ENCODE data around the gene TNFAIP2. TPM values are rescaled to one million over a fixed set of nuclear protein-coding genes. Genes with fewer than 3 reads are reported as not detected.

TNFAIP2 gene
- total and polyA plus RNA-seq, 9 of the 15 experiments (the other 6 are each of a cell fraction or from before 2014, with no cell fraction given): 22.6 to 68.6 (median 44.6) TPM

DNA sequence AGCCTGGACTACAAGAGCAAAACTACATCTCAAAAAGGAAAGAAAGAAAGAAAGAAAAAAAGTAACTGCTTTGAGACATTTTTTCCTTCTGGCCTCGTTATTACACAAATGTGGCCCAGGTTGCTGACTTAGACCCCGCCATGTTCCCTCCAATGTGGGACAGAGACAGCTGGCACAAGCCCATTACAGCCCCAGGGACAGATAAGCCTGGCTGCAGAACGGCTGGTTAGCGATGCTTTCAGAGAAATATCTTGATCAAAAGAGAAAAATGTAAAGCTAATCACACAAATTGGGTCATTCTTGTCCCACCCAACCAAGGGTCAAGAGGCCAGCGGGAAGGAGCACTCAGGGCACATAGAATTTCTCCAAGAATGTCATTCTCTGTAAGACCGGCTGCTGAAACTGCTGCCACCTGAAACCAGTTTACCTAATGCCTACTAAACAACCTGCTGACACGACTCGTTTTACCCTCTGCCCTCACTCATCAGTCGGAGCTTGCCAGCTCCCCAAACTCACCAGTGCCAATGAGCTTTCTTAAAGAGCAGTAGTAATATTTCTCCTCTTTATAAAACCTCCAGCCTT lies 63.1 kb downstream of the TNFAIP2 start:
- intact Hi-C loops (cut with micrococcal nuclease) (no loop called here), in situ Hi-C loops (cut with MboI) (no loop called here)
- BruUV-seq (replicated peaks): no TSS peak
- ATAC-seq: no peak
- Histone ChIP-seq H3K36me3 (ENCODE audit: control insufficient read depth, insufficient read depth, low read length) (no peaks in the 10 kb centered on the region), H3K27ac (ENCODE audit: extremely low read depth, low read depth, low read length) (no peak overlapping the region), H3K9ac (ENCODE audit: insufficient read depth in 1 of 2, low read depth in 2 of 2, low read length in 2 of 2) (no peak overlapping the region), H3K4me1 (replicated peaks in 1 of 2; ENCODE audit: control insufficient read depth in 2 of 2, insufficient read depth in 2 of 2, low read length in 2 of 2) (peaks cover 0 to 3% of the 10 kb centered on the region in 2 experiments; a peak in 4 of 5 replicates), H3K9me1 (ENCODE audit: control insufficient read depth, insufficient read depth, low read length) (no peaks in the 10 kb centered on the region), H3K4me2 (ENCODE audit: insufficient read depth, low read length) (no peak overlapping the region), H2AFZ (ENCODE audit: low read depth, low read length) (no peak overlapping the region), H3K9me3 (replicated peaks; ENCODE audit: control insufficient read depth, insufficient read depth, low read depth, low read length) (no peaks in the 10 kb centered on the region), H4K20me1 (replicated peaks; ENCODE audit: control insufficient read depth, insufficient read depth, low read length) (no peaks in the 10 kb centered on the region), H3K4me3 (no peak overlapping the region), H3K27me3 (ENCODE audit: control insufficient read depth in 2 of 2, insufficient read depth in 2 of 2, low read length in 2 of 2) (no peaks in the 10 kb centered on the region), H3K79me2 (ENCODE audit: control insufficient read depth, insufficient read depth, low read length) (no peaks in the 10 kb centered on the region)
- FAIRE-seq: no peak
- POLR2A ChIA-PET: interaction anchor here (0.6 to 1.1 kb wide), 4 partner anchors 11 to 75 kb away, joined by 3 to 5 read pairs (median 3); no protein-coding TSS in a partner anchor
- TF ChIP-seq, protein P1, sequence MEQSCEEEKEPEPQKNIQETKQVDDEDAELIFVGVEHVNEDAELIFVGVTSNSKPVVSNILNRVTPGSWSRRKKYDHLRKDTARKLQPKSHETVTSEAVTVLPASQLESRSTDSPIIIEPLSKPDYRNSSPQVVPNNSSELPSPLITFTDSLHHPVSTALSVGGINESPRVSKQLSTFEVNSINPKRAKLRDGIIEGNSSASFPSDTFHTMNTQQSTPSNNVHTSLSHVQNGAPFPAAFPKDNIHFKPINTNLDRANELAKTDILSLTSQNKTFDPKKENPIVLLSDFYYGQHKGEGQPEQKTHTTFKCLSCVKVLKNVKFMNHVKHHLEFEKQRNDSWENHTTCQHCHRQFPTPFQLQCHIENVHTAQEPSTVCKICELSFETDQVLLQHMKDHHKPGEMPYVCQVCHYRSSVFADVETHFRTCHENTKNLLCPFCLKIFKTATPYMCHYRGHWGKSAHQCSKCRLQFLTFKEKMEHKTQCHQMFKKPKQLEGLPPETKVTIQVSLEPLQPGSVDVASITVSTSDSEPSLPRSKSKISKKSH (CRISPR knock-in tag; IDR thresholded peaks at IDR 0.05): no peak
- TF ChIP-seq, protein P2, sequence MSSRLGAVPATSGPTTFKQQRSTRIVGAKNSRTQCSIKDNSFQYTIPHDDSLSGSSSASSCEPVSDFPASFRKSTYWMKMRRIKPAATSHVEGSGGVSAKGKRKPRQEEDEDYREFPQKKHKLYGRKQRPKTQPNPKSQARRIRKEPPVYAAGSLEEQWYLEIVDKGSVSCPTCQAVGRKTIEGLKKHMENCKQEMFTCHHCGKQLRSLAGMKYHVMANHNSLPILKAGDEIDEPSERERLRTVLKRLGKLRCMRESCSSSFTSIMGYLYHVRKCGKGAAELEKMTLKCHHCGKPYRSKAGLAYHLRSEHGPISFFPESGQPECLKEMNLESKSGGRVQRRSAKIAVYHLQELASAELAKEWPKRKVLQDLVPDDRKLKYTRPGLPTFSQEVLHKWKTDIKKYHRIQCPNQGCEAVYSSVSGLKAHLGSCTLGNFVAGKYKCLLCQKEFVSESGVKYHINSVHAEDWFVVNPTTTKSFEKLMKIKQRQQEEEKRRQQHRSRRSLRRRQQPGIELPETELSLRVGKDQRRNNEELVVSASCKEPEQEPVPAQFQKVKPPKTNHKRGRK (tag; IDR thresholded peaks at IDR 0.05): no peak
- no peak for TF ChIP-seq ZNF76 (CRISPR knock-in tag; IDR thresholded peaks at IDR 0.05; ENCODE audit: borderline replicate concordance)
- no peak for TF ChIP-seq HDAC6 (IDR thresholded peaks at IDR 0.05; ENCODE audit: low read depth, low read length)
- TF ChIP-seq MBD2 (IDR thresholded peaks at IDR 0.05; ENCODE audit: borderline replicate concordance, low read depth): no peak
- WGBS (ENCODE audit: insufficient coverage, low coverage, missing lambda C conversion rate): 37% methylated on average over 9 of the region's 9 CpGs
- no peak for DNase-seq (ENCODE audit: extremely low read depth in 1 of 4, low spot score in 3 of 4)
- CTCF ChIA-PET (ENCODE audit: low intra/inter-chr PET ratio): interaction anchor here (1.8 kb wide), 1 partner anchor 81 kb away, joined by 6 read pairs; no protein-coding TSS in a partner anchor

Other genes with a start within 250 kb of the TNFAIP2 start
- gene AMN, start 200.8 kb upstream of the TNFAIP2 start, total RNA-seq (2014; rRNA removed): 0.04 and 0.14 TPM in 2 replicates
- not detected in 2 replicates for gene AMN, start 200.8 kb upstream of the TNFAIP2 start, total RNA-seq (2014; rRNA removed; fragmentation: Illumina TruSeq; extraction: Trizol)
- gene AMN, start 200.8 kb upstream of the TNFAIP2 start, total RNA-seq (2015; rRNA removed; fragmentation: Illumina TruSeq; extraction: Trizol): not detected in 2 replicates
- gene AMN, start 200.8 kb upstream of the TNFAIP2 start, total RNA-seq (2021): 0.04 and 0.09 TPM in 2 replicates
- gene AMN, start 200.8 kb upstream of the TNFAIP2 start, polyA plus RNA-seq (2011; rRNA removed): not detected in 2 replicates
- not detected in 2 replicates for gene AMN, start 200.8 kb upstream of the TNFAIP2 start, polyA plus RNA-seq (2014; fragmentation: Illumina TruSeq; extraction: Trizol)
- not detected for gene AMN, start 200.8 kb upstream of the TNFAIP2 start, polyA plus RNA-seq (2014; fragmentation: Nextera tagmentation; extraction: Ambion mirVana)
- not detected in 2 replicates for gene AMN, start 200.8 kb upstream of the TNFAIP2 start, polyA plus RNA-seq (2014; rRNA removed)
- 12.6 and 15.1 TPM in 2 replicates for gene CDC42BPB, start 65.9 kb upstream of the TNFAIP2 start, total RNA-seq (2014; rRNA removed)
- gene CDC42BPB, start 65.9 kb upstream of the TNFAIP2 start, total RNA-seq (2014; rRNA removed; fragmentation: Illumina TruSeq; extraction: Trizol): 8.8 and 9.0 TPM in 2 replicates
- 8.7 and 9.7 TPM in 2 replicates for gene CDC42BPB, start 65.9 kb upstream of the TNFAIP2 start, total RNA-seq (2015; rRNA removed; fragmentation: Illumina TruSeq; extraction: Trizol)
- 19.6 and 24.3 TPM in 2 replicates for gene CDC42BPB, start 65.9 kb upstream of the TNFAIP2 start, total RNA-seq (2021)
- gene CDC42BPB, start 65.9 kb upstream of the TNFAIP2 start, polyA plus RNA-seq (2011; rRNA removed): 19.5 and 22.9 TPM in 2 replicates
- gene CDC42BPB, start 65.9 kb upstream of the TNFAIP2 start, polyA plus RNA-seq (2014; fragmentation: Illumina TruSeq; extraction: Trizol): 16.5 and 17.0 TPM in 2 replicates
- gene CDC42BPB, start 65.9 kb upstream of the TNFAIP2 start, polyA plus RNA-seq (2014; fragmentation: Nextera tagmentation; extraction: Ambion mirVana): under 1 TPM; 0.07 to 0.25 TPM
- 13.9 and 15.0 TPM in 2 replicates for gene CDC42BPB, start 65.9 kb upstream of the TNFAIP2 start, polyA plus RNA-seq (2014; rRNA removed)
- not detected in 2 replicates for gene LBHD2, start 39.3 kb upstream of the TNFAIP2 start, total RNA-seq (2014; rRNA removed)
- not detected in 2 replicates for gene LBHD2, start 39.3 kb upstream of the TNFAIP2 start, total RNA-seq (2014; rRNA removed; fragmentation: Illumina TruSeq; extraction: Trizol)
- gene LBHD2, start 39.3 kb upstream of the TNFAIP2 start, total RNA-seq (2015; rRNA removed; fragmentation: Illumina TruSeq; extraction: Trizol): not detected in 2 replicates
- gene LBHD2, start 39.3 kb upstream of the TNFAIP2 start, total RNA-seq (2021): not detected in 2 replicates
- gene LBHD2, start 39.3 kb upstream of the TNFAIP2 start, polyA plus RNA-seq (2011; rRNA removed): not detected in 2 replicates
- gene LBHD2, start 39.3 kb upstream of the TNFAIP2 start, polyA plus RNA-seq (2014; fragmentation: Illumina TruSeq; extraction: Trizol): not detected in 2 replicates
- not detected for gene LBHD2, start 39.3 kb upstream of the TNFAIP2 start, polyA plus RNA-seq (2014; fragmentation: Nextera tagmentation; extraction: Ambion mirVana)
- not detected in 2 replicates for gene LBHD2, start 39.3 kb upstream of the TNFAIP2 start, polyA plus RNA-seq (2014; rRNA removed)
- gene EXOC3L4, start 28.7 kb upstream of the TNFAIP2 start, total RNA-seq (2014; rRNA removed): 3.5 and 5.6 TPM in 2 replicates
- gene EXOC3L4, start 28.7 kb upstream of the TNFAIP2 start, total RNA-seq (2014; rRNA removed; fragmentation: Illumina TruSeq; extraction: Trizol): 0.33 TPM in 1 of 2 replicates, not detected in the other
- gene EXOC3L4, start 28.7 kb upstream of the TNFAIP2 start, total RNA-seq (2015; rRNA removed; fragmentation: Illumina TruSeq; extraction: Trizol): 0.83 and 1.6 TPM in 2 replicates
- 5.4 and 6.7 TPM in 2 replicates for gene EXOC3L4, start 28.7 kb upstream of the TNFAIP2 start, total RNA-seq (2021)
- gene EXOC3L4, start 28.7 kb upstream of the TNFAIP2 start, polyA plus RNA-seq (2011; rRNA removed): 1.1 and 2.0 TPM in 2 replicates
- 0.25 and 0.97 TPM in 2 replicates for gene EXOC3L4, start 28.7 kb upstream of the TNFAIP2 start, polyA plus RNA-seq (2014; fragmentation: Illumina TruSeq; extraction: Trizol)
- gene EXOC3L4, start 28.7 kb upstream of the TNFAIP2 start, polyA plus RNA-seq (2014; fragmentation: Nextera tagmentation; extraction: Ambion mirVana): under 1 TPM in 1 of 2 experiments, not detected in 1; 0.10 TPM
- 6.2 and 11.7 TPM in 2 replicates for gene EXOC3L4, start 28.7 kb upstream of the TNFAIP2 start, polyA plus RNA-seq (2014; rRNA removed)
- gene EIF5, start 210.8 kb downstream of the TNFAIP2 start, total RNA-seq (2014; rRNA removed): 118 and 174 TPM in 2 replicates
- 197 and 205 TPM in 2 replicates for gene EIF5, start 210.8 kb downstream of the TNFAIP2 start, total RNA-seq (2014; rRNA removed; fragmentation: Illumina TruSeq; extraction: Trizol)
- 176 and 190 TPM in 2 replicates for gene EIF5, start 210.8 kb downstream of the TNFAIP2 start, total RNA-seq (2015; rRNA removed; fragmentation: Illumina TruSeq; extraction: Trizol)
- 278 and 314 TPM in 2 replicates for gene EIF5, start 210.8 kb downstream of the TNFAIP2 start, total RNA-seq (2021)
- 347 and 442 TPM in 2 replicates for gene EIF5, start 210.8 kb downstream of the TNFAIP2 start, polyA plus RNA-seq (2011; rRNA removed)
- 192 and 286 TPM in 2 replicates for gene EIF5, start 210.8 kb downstream of the TNFAIP2 start, polyA plus RNA-seq (2014; fragmentation: Illumina TruSeq; extraction: Trizol)
- gene EIF5, start 210.8 kb downstream of the TNFAIP2 start, polyA plus RNA-seq (2014; fragmentation: Nextera tagmentation; extraction: Ambion mirVana): 100 to 1,000 TPM in 1 of 2 experiments, 10 to 100 TPM in 1; 92.7 to 126 TPM
- 134 and 152 TPM in 2 replicates for gene EIF5, start 210.8 kb downstream of the TNFAIP2 start, polyA plus RNA-seq (2014; rRNA removed)

Measured in K562 (cell line).